Measurements from ENCODE around the gene SCAMP1. TPM values are rescaled to one million over a fixed set of nuclear protein-coding genes. Genes with fewer than 3 reads are reported as not detected.
A peak's percentile ranks its signal among the peaks of the same experiment; 100 is the strongest.
"Not testable (repeated sequence)": the region's sequence is repeated elsewhere in the genome, so short reads cannot be mapped to it uniquely, and the experiment has no call there.

SCAMP1 gene
- polyA plus RNA-seq, 3 donors from 2014 or later, result 30.6 to 42.4 (median 42.0) TPM

GRCh38 chr5:78339617-78340436 lies 20.6 kb upstream of the SCAMP1 start:
- DNase-seq, result no peak
- peaks cover 0 to 20% (median 0%) of the 10 kb centered on the region in 3 donors for H3K27me3 Mint-ChIP-seq (ENCODE audit: low read depth in 3 of 3)
- no peaks in the 10 kb centered on the region for H3K4me1 Mint-ChIP-seq
- H3K36me3 Mint-ChIP-seq, result no peaks in the 10 kb centered on the region
- no peak overlapping the region for H3K27ac Mint-ChIP-seq
- no peak overlapping the region for H3K4me3 Mint-ChIP-seq
- H3K9me3 Mint-ChIP-seq, result peaks cover 3 to 19% (median 9%) of the 10 kb centered on the region in 6 donors

GRCh38 chr5:78341440-78341839 lies 19.0 kb upstream of the SCAMP1 start:
- Mint-ChIP-seq H3K36me3 (no peaks in the 10 kb centered on the region), H3K27me3 (ENCODE audit: low read depth in 3 of 3) (peaks cover 2 to 15% (median 4%) of the 10 kb centered on the region in 3 donors), H3K27ac (no peak overlapping the region), H3K4me1 (no peaks in the 10 kb centered on the region), H3K4me3 (no peak overlapping the region), H3K9me3 (peaks cover 3 to 16% (median 9%) of the 10 kb centered on the region in 6 donors)
- no peak for DNase-seq

GRCh38 chr5:78345485-78345884 lies 14.9 kb upstream of the SCAMP1 start:
- Mint-ChIP-seq H3K27me3 (ENCODE audit: low read depth in 3 of 3) (peaks cover 2 to 4% (median 4%) of the 10 kb centered on the region in 3 donors), H3K27ac (no peak overlapping the region), H3K4me1 (no peaks in the 10 kb centered on the region), H3K36me3 (no peaks in the 10 kb centered on the region), H3K9me3 (no peaks in the 10 kb centered on the region), H3K4me3 (no peak overlapping the region)
- DNase-seq, result no peak

- Mint-ChIP-seq H3K27ac (no peak overlapping the region), H3K27me3 (ENCODE audit: low read depth in 3 of 3) (peaks cover 0 to 2% (median 0%) of the 10 kb centered on the region in 3 donors)
Observed at GRCh38 chr5:78353520-78353919, 6.9 kb upstream of the SCAMP1 start.

GRCh38 chr5:78354066-78354670 lies 6.2 kb upstream of the SCAMP1 start:
- H3K36me3 Mint-ChIP-seq, result peaks cover 0 to 4% (median 0%) of the 10 kb centered on the region in 3 donors
- no peak overlapping the region for H3K27ac Mint-ChIP-seq
- H3K27me3 Mint-ChIP-seq (ENCODE audit: low read depth in 3 of 3), result peaks cover 0 to 4% (median 0%) of the 10 kb centered on the region in 3 donors
- DNase-seq, result no peak
- no peaks in the 10 kb centered on the region for H3K9me3 Mint-ChIP-seq
- H3K4me1 Mint-ChIP-seq, result peaks cover 22 to 23% of the 10 kb centered on the region in 2 donors
- H3K4me3 Mint-ChIP-seq, result no peak overlapping the region

More at GRCh38 chr5:78353520-78353919, 6.9 kb upstream of the SCAMP1 start:
- H3K36me3 Mint-ChIP-seq, result peaks cover 0 to 4% (median 0%) of the 10 kb centered on the region in 3 donors
- H3K4me3 Mint-ChIP-seq, result no peak overlapping the region
- H3K4me1 Mint-ChIP-seq, result peaks cover 16 to 17% of the 10 kb centered on the region in 2 donors
- no peaks in the 10 kb centered on the region for H3K9me3 Mint-ChIP-seq
- DNase-seq, result no peak

- H3K9me3 Mint-ChIP-seq, result no peaks in the 10 kb centered on the region
Observed at GRCh38 chr5:78355561-78355960, 4.9 kb upstream of the SCAMP1 start.

GRCh38 chr5:78359455-78359830 lies 974 bp upstream of the SCAMP1 start:
- H3K4me1 Mint-ChIP-seq, result peaks cover 52 to 57% of the 10 kb centered on the region in 2 donors
- H3K4me3 Mint-ChIP-seq, result peak overlapping the region; percentile 89 to 98 (median 90)
- peaks cover 3 to 15% (median 14%) of the 10 kb centered on the region in 3 donors for H3K27me3 Mint-ChIP-seq (ENCODE audit: low read depth in 3 of 3)
- not testable (repeated sequence) for H3K9me3 Mint-ChIP-seq, DNase-seq, H3K36me3 Mint-ChIP-seq
- peak overlapping the region; percentile 85 to 96 (median 94) for H3K27ac Mint-ChIP-seq

More at GRCh38 chr5:78355561-78355960, 4.9 kb upstream of the SCAMP1 start:
- H3K27me3 Mint-ChIP-seq (ENCODE audit: low read depth in 3 of 3), result peaks cover 3 to 5% (median 5%) of the 10 kb centered on the region in 3 donors
- peak overlapping the region in 3 of 6 donors; percentile 33 to 40 (median 34) for H3K27ac Mint-ChIP-seq
- no peak overlapping the region for H3K4me3 Mint-ChIP-seq
- DNase-seq, result no peak
- H3K4me1 Mint-ChIP-seq, result peaks cover 29 to 31% of the 10 kb centered on the region in 2 donors
- peaks cover 0 to 4% (median 0%) of the 10 kb centered on the region in 3 donors for H3K36me3 Mint-ChIP-seq

GRCh38 chr5:78360674-78360923 lies 182 bp downstream of the SCAMP1 start:
- Mint-ChIP-seq H3K27ac (peak overlapping the region; percentile 85 to 96 (median 94)), H3K9me3 (no peaks in the 10 kb centered on the region), H3K36me3 (peaks cover 0 to 4% (median 0%) of the 10 kb centered on the region in 3 donors), H3K27me3 (ENCODE audit: low read depth in 3 of 3) (peaks cover 3 to 15% (median 14%) of the 10 kb centered on the region in 3 donors), H3K4me1 (peaks cover 50 to 57% of the 10 kb centered on the region in 2 donors), H3K4me3 (peak overlapping the region; percentile 89 to 98 (median 90))
- DNase-seq, result no peak

- Mint-ChIP-seq H3K4me3 (peak overlapping the region; percentile 89 to 98 (median 90)), H3K27me3 (ENCODE audit: low read depth in 3 of 3) (peaks cover 3 to 15% (median 14%) of the 10 kb centered on the region in 3 donors), H3K27ac (peak overlapping the region; percentile 85 to 96 (median 94)), H3K36me3 (peaks cover 0 to 4% (median 0%) of the 10 kb centered on the region in 3 donors), H3K9me3 (no peaks in the 10 kb centered on the region), H3K4me1 (peaks cover 50 to 57% of the 10 kb centered on the region in 2 donors)
- DNase-seq, result peak; percentile 83 to 86 (median 84)
Observed at GRCh38 chr5:78360924-78361630, 660 bp downstream of the SCAMP1 start.

- peak overlapping the region; percentile 85 to 96 (median 94) for H3K27ac Mint-ChIP-seq
- peaks cover 3 to 15% (median 14%) of the 10 kb centered on the region in 3 donors for H3K27me3 Mint-ChIP-seq (ENCODE audit: low read depth in 3 of 3)
- H3K4me1 Mint-ChIP-seq, result peaks cover 50 to 57% of the 10 kb centered on the region in 2 donors
- DNase-seq, result peak in 1 of 3 donors; percentile 7
- peak overlapping the region; percentile 89 to 98 (median 90) for H3K4me3 Mint-ChIP-seq
- H3K9me3 Mint-ChIP-seq, result no peaks in the 10 kb centered on the region
- H3K36me3 Mint-ChIP-seq, result peaks cover 0 to 4% (median 0%) of the 10 kb centered on the region in 3 donors
Observed at GRCh38 chr5:78361631-78361993, 1.2 kb downstream of the SCAMP1 start.

- Mint-ChIP-seq H3K36me3 (peaks cover 0 to 1% (median 0%) of the 10 kb centered on the region in 3 donors), H3K27me3 (ENCODE audit: low read depth in 3 of 3) (peaks cover 3 to 15% (median 14%) of the 10 kb centered on the region in 3 donors), H3K4me1 (peaks cover 47 to 53% of the 10 kb centered on the region in 2 donors), H3K4me3 (peak overlapping the region; percentile 55 to 98 (median 90)), H3K27ac (peak overlapping the region in 5 of 6 donors; percentile 50 to 96 (median 86)), H3K9me3 (no peaks in the 10 kb centered on the region)
- DNase-seq, result no peak
Observed at GRCh38 chr5:78362220-78362619, 1.8 kb downstream of the SCAMP1 start.

GRCh38 chr5:78364005-78364404 lies 3.6 kb downstream of the SCAMP1 start:
- Mint-ChIP-seq H3K27me3 (ENCODE audit: low read depth in 3 of 3) (peaks cover 3 to 15% (median 12%) of the 10 kb centered on the region in 3 donors), H3K4me1 (peaks cover 41 to 47% of the 10 kb centered on the region in 2 donors), H3K9me3 (no peaks in the 10 kb centered on the region), H3K4me3 (no peak overlapping the region), H3K27ac (no peak overlapping the region), H3K36me3 (no peaks in the 10 kb centered on the region)
- DNase-seq, result no peak

- peaks cover 29 to 48% of the 10 kb centered on the region in 2 donors for H3K4me1 Mint-ChIP-seq
- no peaks in the 10 kb centered on the region for H3K9me3 Mint-ChIP-seq
- no peak overlapping the region for H3K4me3 Mint-ChIP-seq
- no peaks in the 10 kb centered on the region for H3K36me3 Mint-ChIP-seq
- H3K27ac Mint-ChIP-seq, result no peak overlapping the region
- no peak for DNase-seq
- no peaks in the 10 kb centered on the region for H3K27me3 Mint-ChIP-seq (ENCODE audit: low read depth in 3 of 3)
Observed at GRCh38 chr5:78367318-78367991, 7.0 kb downstream of the SCAMP1 start.

Data from immature natural killer cell (primary cell).